Psoas muscle (tissue), 8 donors: ENCODE measurements around the gene CD40. TPM values are rescaled to one million over a fixed set of nuclear protein-coding genes. Genes with fewer than 3 reads are reported as not detected.

Experiments used
- ATAC-seq, 4 donors: fragments of 200-7000 bp; cut with Tn5 transposase; one replicate each; pipeline ENCODE4 v1.9.1; 2020; ENCODE audit warnings: moderate library complexity in 3 of 4, mild to moderate bottlenecking in 2 of 4
- DNase-seq, 2 donors: peaks; one replicate each; pipeline ENCODE4 v3.0.0-alpha.2; 2020
- H3K27ac ChIP-seq: fragments of 200-600 bp; one replicate; pipeline ENCODE4 v1.8.0; 2022
- H3K27me3 ChIP-seq, 3 donors: fragments of 200-600 bp in 1 of 3; one replicate each; pipeline versions ENCODE4 v1.6.1 to v1.8.0; 2013 to 2022; ENCODE audit warnings: low read length in 2 of 3, mild to moderate bottlenecking in 2 of 3, moderate library complexity in 1 of 3; ENCODE audit not compliant: insufficient read depth in 3 of 3
- H3K36me3 ChIP-seq, 2 donors: fragments of 200-600 bp in 1 of 2; one replicate each; pipeline versions ENCODE4 v1.6.1 to v1.8.0; 2013 to 2022; ENCODE audit warnings: low read depth in 1 of 2, mild to moderate bottlenecking in 1 of 2, moderate library complexity in 1 of 2; ENCODE audit not compliant: insufficient read depth in 1 of 2
- H3K4me1 ChIP-seq: fragments of 200-600 bp; one replicate; pipeline ENCODE4 v1.8.0; 2022
- H3K4me3 ChIP-seq: fragments of 200-600 bp; one replicate; pipeline ENCODE4 v1.8.0; 2022; ENCODE audit warnings: mild to moderate bottlenecking
- H3K9me3 ChIP-seq: fragments of 200-600 bp; one replicate; pipeline ENCODE4 v1.8.0; 2022
- CTCF ChIP-seq: fragments of 200-600 bp; IDR thresholded peaks from one replicate; pipeline ENCODE4 v1.8.0; 2022; ENCODE audit warnings: antibody characterized with exemption
- WGBS, 3 donors: extraction: QIAGEN DNeasy Blood & Tissue Kit; methylation state at CpG; one replicate each; pipeline versions ENCODE4 v1.1.6 to v1.1.7; 2013; 5-methylcytosine and 5-hydroxymethylcytosine counted together
- intact Hi-C, 2 donors: fragments of 100-400 bp; cut with DNase I; formaldehyde crosslinking; loops; one replicate each; pipeline versions ENCODE4 v1.11.0 to v1.14.2; 2022
- polyA plus RNA-seq, 3 donors: library from polyadenylated mRNA; stranded (reverse); fragments of 200-250 nt; gene quantifications; one replicate each; pipeline ENCODE4 v1.2.3, GENCODE V29; 2013
- total RNA-seq, 4 donors: library from RNA; stranded (reverse); fragmentation: NEBNext Ultra II Directional in 2 of 4; extraction: Animal tissue kit (Norgen Biotek cat#: 25700) in 2 of 4; gene quantifications; one replicate each; pipeline versions ENCODE4 v1.2.1 to v1.2.4, GENCODE V29; 2021 to 2023
- donor health status: healthy with polysubstance abuse.
- donor health status: DM: no; HTN: no; CAD: no; lungs with moderate emphysema.
- donor health status: Bipolar disorder and iron deficiency.
- donor health status: healthy.
- donor health status: DM: yes; HTN: yes; CAD: no.
- donor health status: DM: no; HTN: no; CAD: no.
- donor health status: DM: no; HTN: no; CAD: no.
- donor health status: DM: yes; HTN: yes; CAD: no.

Gene CD40
- total and polyA plus RNA-seq, 7 donors, result 5.0 to 13.8 (median 7.7) TPM

GRCh38 chr20:46158476-46158987 lies 40.4 kb downstream of the CD40 start:
- H3K27me3 ChIP-seq, result peaks cover 0 to 15% (median 2%) of the 10 kb centered on the region in 3 donors
- intact Hi-C loops, result loop anchor here in 1 of 2 donors (10.0 kb wide), 1 partner anchor 134 kb away; the partner anchor contains the start of gene SLC12A5

GRCh38 chr20:46159101-46159897 lies 41.2 kb downstream of the CD40 start:
- H3K27ac ChIP-seq, result no peak overlapping the region
- no peaks in the 10 kb centered on the region for H3K36me3 ChIP-seq
- no peak overlapping the region for H3K4me3 ChIP-seq
- ATAC-seq (no peak), DNase-seq (no peak)
- H3K4me1 ChIP-seq, result no peaks in the 10 kb centered on the region
- no peak for TF ChIP-seq CTCF
- 54 to 66% (median 62%) methylated on average over 7 of the region's 7 CpGs for WGBS, 3 donors
- intact Hi-C loops, result loop anchor here in 1 of 2 donors (10.0 kb wide), 1 partner anchor 134 kb away; the partner anchor contains the start of gene SLC12A5
- H3K27me3 ChIP-seq, result peaks cover 0 to 15% (median 2%) of the 10 kb centered on the region in 3 donors
- H3K9me3 ChIP-seq, result no peaks in the 10 kb centered on the region

More at GRCh38 chr20:46158476-46158987, 40.4 kb downstream of the CD40 start:
- H3K4me1 ChIP-seq, result no peaks in the 10 kb centered on the region
- H3K9me3 ChIP-seq, result no peaks in the 10 kb centered on the region
- DNase-seq, result no peak
- TF ChIP-seq CTCF, result no peak
- no peak for ATAC-seq
- H3K4me3 ChIP-seq, result no peak overlapping the region
- no peak overlapping the region for H3K27ac ChIP-seq
- WGBS, 3 donors, result 14 to 22% (median 15%) methylated on average over 5 of the region's 5 CpGs
- no peaks in the 10 kb centered on the region for H3K36me3 ChIP-seq

DNA sequence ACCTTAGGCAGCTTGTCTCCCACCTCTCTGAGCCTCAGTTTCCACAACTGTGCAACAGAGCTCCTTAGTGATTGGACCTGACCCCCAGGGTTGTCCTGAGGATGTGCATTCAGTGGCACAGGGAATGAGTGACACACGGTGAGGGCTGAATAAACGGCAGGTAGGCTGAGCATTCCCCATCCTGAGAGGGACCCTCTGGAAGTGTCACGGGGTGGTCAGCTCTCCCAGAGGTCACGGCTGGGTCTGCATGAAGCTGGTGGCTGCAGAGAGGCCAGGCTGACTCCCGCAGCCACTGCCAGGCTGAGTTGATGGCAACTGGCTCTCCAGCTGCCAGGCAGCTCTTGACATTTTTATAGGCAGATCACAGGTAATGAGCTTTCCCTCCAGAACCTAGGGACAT lies 42.5 kb downstream of the CD40 start:
- Histone ChIP-seq H3K4me1 (no peaks in the 10 kb centered on the region), H3K27ac (no peak overlapping the region), H3K9me3 (no peaks in the 10 kb centered on the region), H3K27me3 (peaks cover 0 to 15% (median 2%) of the 10 kb centered on the region in 3 donors), H3K4me3 (no peak overlapping the region), H3K36me3 (no peaks in the 10 kb centered on the region)
- intact Hi-C loops, result no loop called here
- ATAC-seq, result no peak
- 53 to 62% (median 59%) methylated on average over 5 of the region's 5 CpGs for WGBS, 3 donors
- DNase-seq, result no peak
- no peak for TF ChIP-seq CTCF

GRCh38 chr20:46161921-46162320 lies 43.8 kb downstream of the CD40 start:
- no peak for TF ChIP-seq CTCF
- ATAC-seq (no peak), DNase-seq (no peak)
- intact Hi-C loops, result no loop called here
- Histone ChIP-seq H3K36me3 (no peaks in the 10 kb centered on the region), H3K27ac (no peak overlapping the region), H3K9me3 (no peaks in the 10 kb centered on the region), H3K4me1 (no peaks in the 10 kb centered on the region), H3K27me3 (peaks cover 0 to 22% (median 2%) of the 10 kb centered on the region in 3 donors), H3K4me3 (no peak overlapping the region)
- 78 to 93% (median 82%) methylated on average over 1 of the region's 1 CpG for WGBS, 3 donors
